Globus pallidus (tissue), 1 donor: Measurements from ENCODE around the gene HPSE2.

ENCODE experiments used
- DNase-seq: peaks from one replicate; pipeline ENCODE4 v3.0.0-alpha.2; 2015; ENCODE audit warnings: low spot score

Gene HPSE2

DNA sequence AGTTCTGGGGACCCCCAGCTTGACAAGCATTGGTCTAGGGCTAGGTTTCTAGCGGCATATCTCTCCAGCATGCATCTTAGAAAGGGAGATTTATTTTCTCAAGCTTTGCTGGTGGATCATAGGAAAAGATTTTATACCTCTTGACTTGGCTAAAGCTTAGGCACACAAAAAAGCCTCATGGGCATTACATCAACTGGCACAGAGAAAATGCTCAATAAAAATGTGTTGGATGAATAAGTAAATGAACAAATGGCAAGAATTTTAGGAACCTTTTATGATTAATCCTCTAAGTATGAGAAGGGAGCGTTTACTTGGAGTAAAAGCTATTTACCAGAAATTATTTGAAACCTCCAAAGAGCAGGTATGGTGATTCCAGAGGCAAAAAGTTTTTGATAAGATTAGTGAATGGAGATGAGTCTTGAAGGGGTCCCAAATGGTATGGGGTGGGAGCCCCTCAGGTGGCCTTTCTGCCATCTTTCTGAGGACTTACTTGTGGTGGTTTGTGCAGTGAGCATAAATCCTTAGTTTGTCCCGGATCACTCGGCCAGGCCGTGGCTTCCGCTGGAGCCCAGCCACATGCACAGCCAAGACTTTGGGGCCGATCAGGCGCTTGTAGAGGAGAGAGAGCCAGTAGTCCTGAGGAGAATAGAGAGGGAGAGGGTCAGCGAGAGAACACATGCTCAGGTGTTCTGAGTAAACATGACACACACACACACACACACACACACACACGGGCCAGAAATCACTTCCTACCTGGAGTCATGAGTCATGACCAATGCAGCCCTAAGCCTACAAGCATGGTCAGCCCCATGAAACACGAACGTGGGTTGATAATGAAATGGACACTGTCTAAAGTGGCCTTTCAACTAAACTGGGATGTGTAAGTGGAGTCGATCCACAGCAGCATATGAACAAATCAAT, 745.8 kb downstream of the HPSE2 start:
- DNase-seq, result no peak

DNA sequence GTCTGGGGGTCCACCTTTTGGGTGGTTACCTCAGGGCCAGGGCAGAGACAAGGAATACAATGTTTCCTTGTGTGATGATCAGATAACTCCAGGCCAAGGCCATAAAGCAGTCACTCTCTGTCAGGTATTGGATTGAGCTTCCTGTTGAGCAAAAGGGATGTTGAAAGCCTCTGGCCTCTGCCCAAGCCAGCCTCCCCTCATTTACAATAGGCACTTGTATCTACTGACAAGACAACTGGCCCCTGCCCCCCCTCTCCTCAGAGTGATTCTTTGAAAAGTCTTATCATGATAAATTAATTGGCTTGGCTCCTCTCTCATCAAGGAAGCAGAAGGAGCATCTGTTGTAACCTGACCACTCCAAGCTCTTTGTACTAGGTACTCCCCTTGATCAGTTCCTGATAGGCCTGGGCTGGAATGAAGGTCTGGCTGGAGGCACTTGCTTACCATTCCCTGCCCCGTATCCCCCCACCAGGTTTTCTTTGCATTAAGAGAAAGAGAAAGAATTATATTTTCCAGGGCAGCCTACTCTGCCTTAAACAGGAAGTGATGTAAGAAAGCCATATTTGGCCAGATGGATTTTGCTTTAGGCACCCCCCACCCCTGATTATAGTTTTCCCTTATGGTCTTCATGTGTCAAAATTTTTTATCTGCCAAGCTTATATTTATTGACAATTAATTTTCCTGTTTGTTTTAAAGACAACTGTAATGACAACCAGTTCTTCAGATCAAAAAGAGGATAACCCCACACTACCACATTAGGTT, 746.8 kb downstream of the HPSE2 start:
- no peak for DNase-seq

DNA sequence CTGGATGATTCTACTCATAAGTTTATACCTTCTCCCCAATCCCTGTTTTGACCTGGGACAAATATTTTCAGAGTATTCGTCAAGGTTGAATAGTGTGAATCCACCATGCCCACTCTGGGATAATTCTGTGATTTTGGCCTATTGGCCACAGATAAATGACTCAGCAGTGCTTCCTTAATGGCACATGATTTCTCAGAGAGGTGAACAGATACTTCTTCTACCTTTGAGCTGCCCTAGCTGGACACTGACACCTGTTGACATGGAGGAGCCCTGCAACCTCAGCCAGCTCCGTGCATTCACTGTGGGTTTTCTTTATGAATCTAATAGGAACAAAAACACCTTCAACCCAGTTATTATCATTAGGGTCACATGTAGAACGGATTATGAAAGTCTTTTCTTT, 748.0 kb downstream of the HPSE2 start:
- DNase-seq, result no peak

DNA sequence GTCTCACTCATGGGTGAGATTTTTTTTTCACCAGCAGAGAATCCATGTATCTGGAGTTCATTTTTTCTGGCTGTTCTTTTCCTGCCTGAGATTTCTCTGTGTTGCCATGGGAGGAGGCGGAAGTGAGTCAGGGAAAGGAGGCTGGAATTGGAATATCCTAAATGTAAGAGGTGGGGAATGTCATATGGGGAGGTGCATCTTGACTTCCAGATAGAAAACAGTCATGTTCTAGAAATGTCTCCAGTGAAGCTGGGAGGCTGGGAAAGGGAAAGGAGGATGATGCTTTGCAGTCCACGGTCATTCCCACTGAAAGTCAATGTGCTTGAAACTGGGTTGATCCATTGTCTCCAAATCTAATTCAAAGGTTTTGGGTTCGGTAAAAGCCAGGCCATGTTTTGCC, 749.2 kb downstream of the HPSE2 start:
- DNase-seq, result no peak

DNA sequence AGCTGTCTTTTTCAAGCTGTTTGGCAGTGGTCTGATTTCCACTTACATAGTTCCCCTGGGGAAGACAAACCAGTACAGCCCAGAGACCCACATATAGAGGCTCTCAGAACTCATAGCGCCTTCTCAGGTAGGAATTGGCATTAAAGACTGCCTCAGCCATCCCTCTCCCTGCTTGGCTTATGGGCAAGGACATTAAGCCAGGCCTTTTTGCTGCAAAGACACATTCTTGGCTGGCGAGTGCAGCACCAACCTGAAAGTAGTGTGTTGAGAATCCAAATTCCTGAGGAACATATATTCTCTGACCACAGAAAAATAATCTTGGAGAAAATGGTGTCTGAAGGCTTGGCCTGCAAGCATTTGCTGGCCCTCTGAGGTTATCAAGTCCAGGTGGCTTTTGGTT, 749.7 kb downstream of the HPSE2 start:
- no peak for DNase-seq

DNA sequence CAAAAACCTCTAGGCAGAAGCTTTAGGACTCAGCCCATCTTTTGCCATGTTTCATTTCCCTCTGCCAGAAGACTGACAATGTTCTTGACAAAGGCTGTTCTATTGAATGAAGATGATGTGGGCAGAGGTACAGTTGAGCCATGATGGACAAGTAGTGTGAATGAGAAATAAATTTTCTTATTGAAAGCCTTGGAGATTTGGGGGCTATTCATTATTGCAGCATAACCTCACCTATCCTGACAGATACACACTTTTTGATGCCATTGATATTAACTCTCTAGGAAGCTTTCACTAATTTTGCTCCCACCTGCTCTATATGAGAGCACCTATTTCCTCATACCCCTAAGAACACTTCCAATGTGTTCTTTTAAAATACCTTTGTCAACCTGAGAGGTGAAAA, 752.0 kb downstream of the HPSE2 start:
- DNase-seq, result no peak

DNA sequence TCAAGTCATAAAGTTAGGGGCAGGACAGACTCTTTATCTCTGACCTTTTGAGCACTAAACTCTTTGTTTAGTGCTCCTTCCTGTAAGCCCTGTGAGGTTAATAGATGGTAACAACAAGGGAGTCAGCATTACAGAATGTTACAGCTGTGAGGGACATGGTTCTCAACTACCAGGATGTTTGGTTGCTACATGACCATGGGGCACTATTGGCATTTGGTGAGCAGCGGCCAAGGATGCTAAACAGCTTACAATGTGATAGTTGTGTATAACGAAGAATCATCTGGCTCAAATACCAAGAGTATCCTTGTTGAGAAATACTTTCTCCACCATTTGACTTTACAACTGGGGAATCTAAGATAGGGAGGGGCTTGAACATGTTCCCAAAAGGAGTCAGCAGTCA, 753.6 kb downstream of the HPSE2 start:
- no peak for DNase-seq

DNA sequence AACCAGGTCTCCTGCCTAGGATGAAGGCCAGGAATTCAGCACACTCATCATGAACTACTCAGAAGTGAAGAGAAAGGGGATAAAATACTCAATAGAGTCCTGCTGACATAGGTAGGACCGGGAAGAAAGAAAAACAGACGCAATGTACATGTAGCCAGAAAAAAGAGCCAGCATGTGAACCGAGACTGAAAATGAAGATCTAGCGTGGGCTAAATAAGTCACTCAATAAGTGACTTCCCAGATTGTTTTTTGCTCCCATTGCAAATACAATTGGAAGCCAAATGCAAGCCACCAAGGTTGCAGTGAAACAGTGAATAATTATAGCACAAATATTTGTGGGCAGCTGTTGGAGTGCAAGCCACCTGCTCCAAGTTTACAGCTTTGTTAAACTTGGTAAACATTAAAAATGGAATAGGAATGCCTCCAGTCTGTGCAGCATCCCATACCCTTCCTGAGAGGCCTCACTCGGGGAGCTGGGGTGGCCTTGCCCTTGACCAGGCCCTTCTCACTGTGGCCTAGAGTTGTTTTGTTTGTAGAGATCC, 754.2 kb downstream of the HPSE2 start:
- no peak for DNase-seq

DNA sequence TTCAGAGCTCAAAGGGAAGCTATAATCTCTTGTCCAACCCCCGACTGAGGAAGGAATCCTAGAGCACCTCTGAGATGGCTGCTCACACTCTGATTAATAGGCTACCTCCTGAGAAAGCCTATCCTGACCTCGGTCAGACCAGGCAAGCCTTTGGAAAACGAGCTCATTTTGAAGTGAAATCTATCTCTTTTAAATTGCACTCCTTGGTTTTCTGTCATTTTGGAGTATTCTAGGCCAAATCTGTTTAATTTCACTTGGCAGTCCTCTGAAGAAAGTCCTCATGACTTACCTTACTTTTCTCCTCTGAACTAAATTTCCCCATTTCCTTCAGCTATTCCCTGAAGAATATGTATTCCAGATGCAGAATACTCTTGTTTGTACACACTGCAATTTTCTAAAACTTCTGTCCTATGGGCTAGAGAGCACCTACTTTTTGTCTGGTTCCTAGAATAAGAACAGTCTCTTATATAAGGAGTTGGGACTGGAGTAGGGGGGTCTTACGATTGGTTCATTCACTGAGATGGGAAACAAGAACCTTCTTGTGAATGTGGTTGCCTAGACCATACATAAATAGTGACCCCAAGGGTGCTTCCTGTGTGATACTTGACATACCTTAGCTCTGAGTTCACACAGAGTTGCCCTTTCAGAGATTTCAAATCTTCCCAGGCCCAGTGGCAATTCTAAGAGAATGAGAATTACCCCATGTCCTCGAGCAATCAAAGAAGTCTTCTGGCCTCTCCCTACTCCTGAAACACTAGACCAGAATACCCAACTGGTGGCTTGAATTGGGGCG, 757.0 kb downstream of the HPSE2 start:
- no peak for DNase-seq

DNA sequence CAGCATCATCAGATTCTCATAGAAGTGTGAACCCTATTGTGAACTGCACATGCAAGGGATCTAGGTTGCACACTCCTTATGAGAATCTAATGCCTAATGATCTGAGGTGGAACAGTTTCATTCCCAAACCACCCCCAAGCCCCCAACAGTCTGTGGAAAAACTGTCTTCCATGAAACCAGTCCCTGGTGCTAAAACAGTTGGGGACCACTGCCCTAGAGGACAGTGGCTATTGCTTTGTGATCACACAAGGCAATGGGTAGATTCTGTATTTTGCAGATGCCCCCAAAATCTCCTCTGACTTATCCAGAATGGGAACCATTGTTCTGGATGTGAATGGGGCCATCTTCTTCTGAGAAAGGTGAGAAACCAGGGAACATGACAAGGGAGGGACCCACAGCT, 757.8 kb downstream of the HPSE2 start:
- DNase-seq, result no peak

DNA sequence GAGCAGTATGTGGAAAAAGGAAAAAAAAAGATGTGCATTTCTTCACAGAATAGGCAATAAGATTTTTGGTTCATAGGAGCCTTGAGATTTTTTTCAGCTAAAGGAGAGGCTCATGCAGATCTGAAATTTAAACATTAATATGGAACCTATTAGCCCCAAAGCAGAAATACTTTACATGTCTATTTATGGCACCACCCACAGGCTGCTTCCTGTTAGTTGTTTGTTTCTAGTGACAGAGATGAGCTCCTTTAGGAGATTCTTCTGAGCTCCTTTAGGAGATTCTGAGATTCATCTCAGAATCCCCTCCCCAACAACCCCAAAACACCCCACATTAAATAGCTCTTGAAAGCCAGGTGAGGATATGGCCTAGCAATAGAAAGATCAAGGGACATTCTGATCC, 761.0 kb downstream of the HPSE2 start:
- no peak for DNase-seq

DNA sequence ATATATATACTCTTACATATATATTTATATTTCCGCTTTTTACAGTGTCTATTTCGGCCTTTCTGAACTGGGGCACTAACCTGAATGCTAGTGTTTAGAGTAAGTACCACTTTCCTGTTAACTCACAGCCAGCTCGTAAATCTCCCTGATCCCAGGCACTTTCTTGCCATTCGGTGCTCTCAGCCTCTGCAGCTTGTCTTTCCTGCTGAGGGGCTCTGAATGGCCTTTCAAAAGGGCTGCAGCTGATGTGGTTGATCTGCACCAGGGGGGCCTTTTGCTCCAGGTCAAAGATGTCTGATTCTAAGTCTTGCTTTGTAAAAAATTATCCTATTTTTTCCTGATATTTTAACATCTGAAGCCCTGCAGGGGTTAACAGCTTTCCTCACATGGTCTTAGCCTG, 763.5 kb downstream of the HPSE2 start:
- DNase-seq, result no peak

DNA sequence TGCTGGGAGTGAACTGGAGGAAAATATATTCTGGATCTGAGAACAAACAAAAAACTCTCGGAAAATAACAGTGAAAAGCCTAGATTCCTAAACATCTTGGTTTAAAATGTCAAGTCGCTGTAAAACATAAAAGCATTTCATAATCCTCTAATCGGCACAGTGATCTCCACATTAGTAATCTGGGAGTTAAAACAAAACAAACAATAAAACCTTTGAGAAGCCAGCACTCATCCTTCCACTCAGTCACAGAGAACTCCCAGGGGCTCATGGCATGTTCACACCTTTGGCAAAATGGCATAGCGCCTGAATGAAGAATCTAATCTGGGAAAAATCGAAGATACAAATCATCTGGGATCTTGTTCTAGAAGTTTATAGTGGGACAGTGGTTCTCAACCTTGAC, 764.8 kb downstream of the HPSE2 start:
- DNase-seq, result no peak

DNA sequence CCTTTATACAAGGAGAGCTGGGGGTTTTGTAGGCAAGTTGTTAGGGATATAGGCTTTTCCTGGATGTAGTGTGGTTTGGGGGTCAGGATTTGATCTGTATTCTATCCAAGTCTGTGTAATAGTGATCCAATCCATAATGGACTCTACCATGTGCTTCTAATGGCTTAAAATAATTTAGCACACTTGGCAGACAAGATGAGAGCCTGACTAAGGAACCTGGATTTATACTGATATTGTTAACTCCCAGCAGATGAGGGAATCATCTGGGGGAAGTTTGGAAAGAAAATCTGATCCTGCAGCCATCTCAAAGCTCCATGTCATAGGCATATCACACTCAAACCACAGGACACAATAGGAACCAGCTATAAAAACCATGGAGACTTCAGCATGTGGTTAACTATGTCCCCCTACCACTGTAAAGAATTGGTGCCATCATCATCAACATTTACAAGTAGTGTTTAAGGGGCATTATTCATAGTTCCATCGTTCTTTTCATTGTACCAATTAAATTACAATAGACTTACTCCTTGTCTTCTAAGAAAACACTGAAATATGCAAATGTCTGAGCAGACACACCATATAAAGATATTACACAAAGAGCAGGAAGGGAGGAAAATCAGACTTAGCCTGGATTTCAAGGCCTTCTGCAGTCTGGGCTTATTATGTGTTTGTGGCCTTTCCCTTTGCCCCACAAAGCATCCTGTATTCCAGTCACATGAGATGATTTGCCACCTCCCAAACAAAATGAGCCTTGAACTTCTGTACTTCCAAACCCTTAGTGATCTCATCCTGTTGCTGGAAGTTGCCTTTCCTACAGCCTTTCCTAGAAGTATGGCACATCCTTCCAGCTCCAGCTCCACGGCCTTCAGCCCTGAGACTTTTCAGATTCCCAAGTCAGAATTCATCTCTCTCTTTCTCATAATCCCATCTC, 766.4 kb downstream of the HPSE2 start:
- DNase-seq, result no peak

DNA sequence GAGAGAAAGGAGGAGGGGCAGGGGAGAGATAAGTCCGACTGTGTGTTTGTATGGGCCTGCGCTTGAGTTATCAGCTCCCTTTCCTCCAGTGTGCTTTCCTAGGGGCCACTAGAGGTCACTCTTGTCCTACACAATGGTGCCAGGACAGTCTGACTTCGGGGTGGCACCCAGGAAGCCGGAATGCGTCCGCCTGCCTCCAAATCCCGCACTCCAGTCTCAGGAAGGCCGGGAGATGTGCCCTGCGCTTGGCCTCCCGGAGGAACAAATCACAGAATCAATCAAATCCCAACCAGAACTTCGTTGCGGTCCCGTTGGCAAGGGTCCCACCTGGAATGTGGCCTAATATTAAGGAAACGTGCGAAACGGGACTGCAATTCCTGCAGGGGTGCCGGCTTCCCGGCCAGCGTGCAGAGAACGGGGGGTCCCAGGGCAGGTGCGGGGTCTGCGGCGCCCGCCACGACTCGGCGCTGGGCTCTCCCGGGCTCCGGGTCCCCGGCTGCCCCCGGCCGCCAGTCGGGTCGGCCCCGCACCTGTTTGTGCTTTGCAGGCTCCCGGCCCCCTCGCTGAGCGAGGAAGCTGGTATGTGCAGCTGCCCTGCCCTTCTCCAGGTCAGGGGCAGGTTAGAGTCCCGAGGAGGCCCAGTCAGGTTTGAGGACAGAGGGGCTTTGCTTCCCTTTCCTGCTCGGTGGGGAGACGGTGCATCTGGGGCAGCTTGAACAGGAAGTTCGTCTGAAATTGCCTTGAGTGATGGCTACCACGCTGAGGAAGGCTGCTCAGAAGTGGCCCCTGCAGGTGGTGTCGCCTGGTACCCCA, 767.9 kb downstream of the HPSE2 start:
- DNase-seq, result peak; percentile 80

DNA sequence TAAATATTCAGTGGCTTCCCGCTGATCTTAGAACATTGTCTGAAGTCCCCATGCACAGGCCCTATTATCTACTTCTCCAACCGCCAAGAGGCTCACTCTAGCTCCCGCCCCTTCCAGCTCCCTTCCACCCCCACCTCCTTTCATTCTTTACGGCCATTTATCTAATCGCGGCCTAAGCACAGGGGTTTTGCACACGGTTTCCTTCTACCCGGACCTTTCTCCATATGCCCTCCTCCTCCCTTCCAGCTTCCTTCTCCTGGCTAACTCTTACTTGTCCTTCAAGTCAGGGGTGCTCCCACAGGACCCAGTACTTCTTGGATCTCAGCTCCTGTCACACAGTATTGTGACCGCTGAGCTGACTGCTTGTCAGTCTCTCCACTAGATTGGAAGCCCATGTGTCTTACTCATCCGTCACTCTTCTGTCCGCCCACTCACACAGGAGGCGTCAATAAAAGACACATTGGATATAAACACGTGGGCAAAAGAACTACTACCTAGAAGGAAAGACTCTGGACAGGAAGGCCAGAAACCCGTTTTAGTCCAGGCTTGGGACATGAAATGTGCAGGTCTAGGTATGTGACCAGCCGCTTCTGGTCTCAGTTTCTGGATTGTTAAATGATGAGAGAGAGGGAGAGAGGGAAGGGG, 768.7 kb downstream of the HPSE2 start:
- DNase-seq, result no peak

DNA sequence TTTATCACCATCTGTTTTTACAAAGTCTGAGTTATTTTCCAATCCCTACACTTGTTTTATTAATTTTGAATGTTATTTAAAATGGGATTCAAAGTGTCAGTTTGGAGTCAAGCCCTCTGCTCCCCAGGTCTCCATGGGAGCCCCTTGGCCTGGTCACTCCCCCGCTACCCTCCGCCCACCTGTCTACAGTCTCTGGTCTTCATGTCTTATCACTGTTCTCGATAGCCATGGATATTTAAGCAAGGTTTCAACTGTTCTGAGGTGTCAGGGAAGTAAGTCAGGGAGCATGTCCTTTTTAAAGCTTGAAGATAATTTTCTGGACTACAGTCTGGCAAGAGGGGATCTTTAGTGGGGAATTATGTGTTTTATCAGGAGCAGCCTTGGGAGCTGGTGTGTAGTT, 769.8 kb downstream of the HPSE2 start:
- DNase-seq, result no peak

DNA sequence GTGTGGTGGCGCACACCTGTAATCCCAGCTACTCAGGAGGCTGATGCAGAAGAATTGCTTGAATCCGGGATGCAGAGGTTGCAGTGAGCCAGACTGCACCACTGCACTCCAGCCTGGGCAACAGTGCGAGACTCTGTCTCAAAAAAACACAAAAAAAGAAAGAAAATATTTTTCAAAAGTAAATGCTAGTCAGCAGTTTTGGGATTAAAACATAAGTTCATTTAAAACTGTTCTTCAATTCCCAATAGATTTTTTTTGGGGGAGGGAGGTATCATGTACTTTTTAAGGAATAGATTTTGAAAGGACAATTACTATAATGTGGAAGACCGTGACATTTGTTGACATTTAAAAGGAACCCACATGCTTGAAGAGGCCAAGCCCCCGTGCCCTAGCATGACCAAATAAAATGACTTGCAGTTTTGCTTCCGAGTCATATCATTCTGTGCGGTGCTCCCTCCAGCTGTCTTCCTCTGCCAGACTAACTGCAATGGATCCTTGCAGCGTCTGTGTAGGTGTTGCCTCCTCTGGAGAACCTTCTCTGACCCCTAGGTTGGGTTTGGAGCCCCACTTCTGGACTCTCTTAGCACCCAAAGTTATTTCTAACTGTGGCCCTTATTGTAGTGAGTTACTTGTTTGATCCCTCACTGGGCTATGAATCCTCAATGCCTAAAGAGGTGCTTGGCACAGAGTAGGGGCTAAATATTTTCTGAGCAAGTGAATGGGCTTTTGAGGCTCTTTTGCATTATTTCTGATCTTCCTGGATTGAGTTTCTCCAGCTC, 771.5 kb downstream of the HPSE2 start:
- no peak for DNase-seq

DNA sequence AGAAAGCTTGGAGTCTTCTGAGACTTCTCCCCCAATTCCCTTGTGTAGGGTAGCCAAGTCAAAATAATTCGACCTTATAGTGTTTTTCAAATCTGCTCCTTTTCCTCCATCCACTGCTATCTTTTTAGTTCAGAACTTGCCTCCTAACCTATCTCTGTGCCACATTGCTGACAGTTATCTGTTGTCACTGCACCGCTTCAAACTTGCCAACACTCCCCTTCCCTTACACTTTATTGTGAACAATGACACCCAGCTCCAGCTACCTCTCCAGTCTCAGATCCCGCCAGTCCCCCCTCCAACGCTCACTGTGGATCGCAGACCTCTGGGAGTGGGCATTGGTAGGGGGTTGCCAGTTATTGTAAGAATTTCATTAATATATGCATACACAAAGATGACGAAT, 772.6 kb downstream of the HPSE2 start:
- no peak for DNase-seq
